Endothelial cell of umbilical vein (primary cell): ENCODE results near the gene FAM221A. TPM values are rescaled to one million over a fixed set of nuclear protein-coding genes. Genes with fewer than 3 reads are reported as not detected.

Experiments used
- BruUV-seq: library from RNA; stranded (reverse); fragments of 400-500 nt; replicated peaks from 2 replicates; lab custom pipeline; 2021; lab: Mats Ljungman, UMichigan
- CTCF ChIA-PET: fragments of 300-600, 350-600 bp; sonication (Branson Sonifier 250); formaldehyde crosslinking; loops from one replicate; lab custom pipeline; 2021; ENCODE audit warnings: antibody characterized with exemption, inconsistent platforms; lab: Charles Lee
- POLR2A ChIA-PET: fragments of 300-600, 350-600 bp; sonication (Branson Sonifier 250); formaldehyde crosslinking; loops from one replicate; lab custom pipeline; 2021; ENCODE audit warnings: antibody characterized with exemption, inconsistent platforms; lab: Charles Lee
- DNase-seq: peaks from one replicate; pipeline ENCODE4 v3.0.0-alpha.2; 2011; ENCODE audit warnings: low read depth, low spot score
- FAIRE-seq: peaks from 2 replicates; lab custom pipeline; 2011; peaks lifted over from hg19 to GRCh38; lab: Jason Lieb, UNC
- H2AFZ ChIP-seq: 2 replicates; pipeline ENCODE4 v1.6.0; 2012; ENCODE audit warnings: low read depth, low read length, control low read depth, inconsistent platforms
- H3K27ac ChIP-seq: 2 replicates; pipeline ENCODE4 v1.5.1; 2011; ENCODE audit warnings: low read depth, mild to moderate bottlenecking, control low read depth, low read length, moderate library complexity; ENCODE audit not compliant: insufficient read depth
- H3K27me3 ChIP-seq, 2 experiments: 2 replicates each; pipeline versions ENCODE4 v1.6.0 to v1.6.1; 2011; ENCODE audit warnings: low read length in 2 of 2, mixed read lengths in 1 of 2; ENCODE audit not compliant: control insufficient read depth in 2 of 2, insufficient read depth in 2 of 2
- H3K36me3 ChIP-seq, 2 experiments: 2 replicates in 1 of 2; 3 replicates in 1 of 2; pipeline ENCODE4 v1.5.1; 2011; ENCODE audit warnings: low read length in 2 of 2, mild to moderate bottlenecking in 1 of 2, moderate library complexity in 1 of 2; ENCODE audit not compliant: control insufficient read depth in 2 of 2, insufficient read depth in 2 of 2; ENCODE audit errors: extremely low read depth in 1 of 2
- H3K4me1 ChIP-seq: 3 replicates; pipeline ENCODE4 v1.5.1; 2011; ENCODE audit warnings: mild to moderate bottlenecking, low read length; ENCODE audit not compliant: control insufficient read depth, insufficient read depth; ENCODE audit errors: extremely low read depth
- H3K4me2 ChIP-seq: 2 replicates; pipeline ENCODE4 v1.6.1; 2011; ENCODE audit warnings: low read length, control low read depth, mixed read lengths; ENCODE audit not compliant: insufficient read depth
- H3K4me3 ChIP-seq, 3 experiments: fragments of 200-600 bp in 1 of 3; sonication (generic), shearing (Covaris generic) in 1 of 3; replicated peaks in 1 of 3; 2 replicates each; pipeline ENCODE4 v1.5.1; 2011 to 2016; ENCODE audit warnings: control low read depth in 3 of 3, low read length in 3 of 3, mild to moderate bottlenecking in 2 of 3, inconsistent platforms in 1 of 3, low read depth in 1 of 3, moderate library complexity in 1 of 3; ENCODE audit not compliant: insufficient read depth in 1 of 3
- H3K79me2 ChIP-seq: 2 replicates; pipeline ENCODE4 v1.6.0; 2012; ENCODE audit warnings: low read length, inconsistent platforms; ENCODE audit not compliant: control insufficient read depth, insufficient read depth
- H3K9ac ChIP-seq: replicated peaks from 2 replicates; pipeline ENCODE3; 2011; ENCODE audit warnings: low read length, control low read depth; ENCODE audit not compliant: insufficient read depth; ENCODE audit errors: extremely low read depth
- H3K9me1 ChIP-seq: replicated peaks from 3 replicates; pipeline ENCODE4 v1.6.0; 2011; ENCODE audit warnings: mild to moderate bottlenecking, low read length; ENCODE audit not compliant: control insufficient read depth, insufficient read depth; ENCODE audit errors: extremely low read depth
- H3K9me3 ChIP-seq: replicated peaks from 2 replicates; pipeline ENCODE4 v1.5.1; 2012; ENCODE audit warnings: low read length, inconsistent platforms; ENCODE audit not compliant: control insufficient read depth, insufficient read depth
- H4K20me1 ChIP-seq: replicated peaks from 2 replicates; pipeline ENCODE3; 2011; ENCODE audit warnings: mild to moderate bottlenecking, low read length; ENCODE audit not compliant: control insufficient read depth, insufficient read depth; ENCODE audit errors: extremely low read depth
- EZH2 ChIP-seq: IDR thresholded peaks from 2 replicates; pipeline ENCODE4 v1.6.1; 2012; ENCODE audit warnings: borderline replicate concordance, low read depth, mild to moderate bottlenecking, moderate library complexity, low read length, inconsistent platforms; ENCODE audit not compliant: severe bottlenecking
- FOS ChIP-seq: IDR thresholded peaks from 2 replicates; pipeline ENCODE4 v1.6.1; 2011; ENCODE audit warnings: mild to moderate bottlenecking, low read length, moderate library complexity, borderline replicate concordance; ENCODE audit not compliant: insufficient read depth
- JUN ChIP-seq: IDR thresholded peaks from 2 replicates; pipeline ENCODE4 v1.6.1; 2011; ENCODE audit warnings: borderline replicate concordance, low read depth; ENCODE audit not compliant: insufficient read length, insufficient read depth
- MYC ChIP-seq: IDR thresholded peaks from one replicate; pipeline ENCODE4 v1.6.1; 2011; ENCODE audit warnings: mild to moderate bottlenecking, low read depth, low read length
- POLR2A ChIP-seq: IDR thresholded peaks from 2 replicates; pipeline ENCODE4 v1.6.1; 2012; ENCODE audit warnings: low read depth, mild to moderate bottlenecking, control low read depth, low read length
- POLR2AphosphoS5 ChIP-seq: IDR thresholded peaks from 2 replicates; pipeline ENCODE4 v1.6.1; 2012; ENCODE audit warnings: low read depth, mild to moderate bottlenecking, control low read depth, low read length, moderate library complexity; ENCODE audit not compliant: insufficient read depth
- dilution Hi-C: fragments of 300-500 bp; cut with MboI; formaldehyde crosslinking; loops from one replicate; pipeline ENCODE4 v1.15.0; 2019; ENCODE audit warnings: low sequenced_read_pairs; ENCODE audit not compliant: extremely low pct_ligation_motif_present
- intact Hi-C: fragments of 100-400 bp; cut with micrococcal nuclease; formaldehyde crosslinking; loops from one replicate; pipeline ENCODE4 v1.10.0; 2022
- polyA plus RNA-seq, 4 experiments: library from polyadenylated mRNA; depleted of rRNA in 3 of 4; stranded (reverse) in 3 of 4; unstranded in 1 of 4; fragments of >200 nt; gene quantifications; 2 replicates each; pipeline versions ENCODE4 v1.2.1 to v1.2.3, GENCODE V29; 2011 to 2012; ENCODE audit warnings: missing spikeins in 1 of 4
- total RNA-seq: library from RNA; stranded (reverse); gene quantifications from 2 replicates; pipeline ENCODE4 v1.2.3, GENCODE V29; 2021
- TF ChIP-seq, protein P1 (sequence below), 2 donors: IDR thresholded peaks; 1 replicate in 1 of 2; 2 replicates in 1 of 2; pipeline ENCODE4 v1.5.1; 2011; ENCODE audit warnings: low read length in 2 of 2, mild to moderate bottlenecking in 2 of 2, moderate library complexity in 2 of 2, control low read depth in 1 of 2, inconsistent platforms in 1 of 2, low read depth in 1 of 2; ENCODE audit not compliant: insufficient read depth in 1 of 2; ENCODE audit errors: extremely low read depth in 1 of 2
- TF ChIP-seq, protein P2 (sequence below): IDR thresholded peaks from 2 replicates; pipeline ENCODE4 v1.6.1; 2011; ENCODE audit not compliant: insufficient read depth, insufficient read length

Gene FAM221A
- total and polyA plus RNA-seq, 2 donors (not counting 3 experiments of a cell fraction or from before 2014, with no cell fraction given), result 8.1 to 9.4 TPM

DNA sequence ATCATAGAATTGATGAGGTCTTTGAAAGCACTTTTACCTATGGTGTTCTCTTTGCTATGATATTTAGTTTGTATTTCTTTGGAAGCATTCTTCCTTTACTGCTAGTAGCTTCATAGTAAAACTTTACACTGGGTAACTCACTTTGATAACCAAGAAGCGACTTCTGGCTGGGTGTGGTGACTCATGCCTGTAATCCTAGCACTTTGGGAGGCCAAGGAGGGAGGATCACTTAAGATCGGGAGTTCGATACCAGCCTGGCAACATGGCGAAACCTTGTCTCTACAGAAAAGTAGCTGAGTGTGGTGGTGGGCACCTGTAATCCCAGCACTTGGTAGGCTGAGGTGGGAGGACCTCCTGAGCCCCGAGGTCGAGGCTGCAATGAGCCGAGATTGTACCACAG is 46.6 kb upstream of the FAM221A start:
- ChIA-PET CTCF (no interaction called here), POLR2A (no interaction called here)
- no peak for FAIRE-seq
- no peak for DNase-seq
- Histone ChIP-seq H3K9me1 (no peaks in the 10 kb centered on the region), H3K4me3 (no peak overlapping the region), H3K9ac (no peak overlapping the region), H2AFZ (no peak overlapping the region), H3K27me3 (no peaks in the 10 kb centered on the region), H3K79me2 (no peaks in the 10 kb centered on the region), H3K27ac (no peak overlapping the region), H4K20me1 (no peaks in the 10 kb centered on the region), H3K36me3 (no peaks in the 10 kb centered on the region), H3K9me3 (no peaks in the 10 kb centered on the region), H3K4me1 (no peaks in the 10 kb centered on the region), H3K4me2 (no peak overlapping the region)
- no TSS peak for BruUV-seq
- TF ChIP-seq EZH2 (no peak), POLR2A (no peak), MYC (no peak), FOS (no peak), POLR2AphosphoS5 (no peak), JUN (no peak)
- TF ChIP-seq, protein P1, sequence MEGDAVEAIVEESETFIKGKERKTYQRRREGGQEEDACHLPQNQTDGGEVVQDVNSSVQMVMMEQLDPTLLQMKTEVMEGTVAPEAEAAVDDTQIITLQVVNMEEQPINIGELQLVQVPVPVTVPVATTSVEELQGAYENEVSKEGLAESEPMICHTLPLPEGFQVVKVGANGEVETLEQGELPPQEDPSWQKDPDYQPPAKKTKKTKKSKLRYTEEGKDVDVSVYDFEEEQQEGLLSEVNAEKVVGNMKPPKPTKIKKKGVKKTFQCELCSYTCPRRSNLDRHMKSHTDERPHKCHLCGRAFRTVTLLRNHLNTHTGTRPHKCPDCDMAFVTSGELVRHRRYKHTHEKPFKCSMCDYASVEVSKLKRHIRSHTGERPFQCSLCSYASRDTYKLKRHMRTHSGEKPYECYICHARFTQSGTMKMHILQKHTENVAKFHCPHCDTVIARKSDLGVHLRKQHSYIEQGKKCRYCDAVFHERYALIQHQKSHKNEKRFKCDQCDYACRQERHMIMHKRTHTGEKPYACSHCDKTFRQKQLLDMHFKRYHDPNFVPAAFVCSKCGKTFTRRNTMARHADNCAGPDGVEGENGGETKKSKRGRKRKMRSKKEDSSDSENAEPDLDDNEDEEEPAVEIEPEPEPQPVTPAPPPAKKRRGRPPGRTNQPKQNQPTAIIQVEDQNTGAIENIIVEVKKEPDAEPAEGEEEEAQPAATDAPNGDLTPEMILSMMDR (IDR thresholded peaks at IDR 0.05; ENCODE audit: extremely low read depth in 1 of 2, insufficient read depth in 1 of 2, low read depth in 1 of 2, low read length in 2 of 2), result no peak
- TF ChIP-seq, protein P2, sequence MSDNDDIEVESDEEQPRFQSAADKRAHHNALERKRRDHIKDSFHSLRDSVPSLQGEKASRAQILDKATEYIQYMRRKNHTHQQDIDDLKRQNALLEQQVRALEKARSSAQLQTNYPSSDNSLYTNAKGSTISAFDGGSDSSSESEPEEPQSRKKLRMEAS, result no peak
- intact Hi-C loops, result no loop called here
- dilution Hi-C loops, result no loop called here
